Stomach (tissue), 4 donors: ENCODE data around the gene CHD6.

Experiments used
- EP300 ChIP-seq: sonication (generic); formaldehyde crosslinking; IDR thresholded peaks from one replicate; pipeline ENCODE4 v1.6.1; 2017; ENCODE audit warnings: antibody characterized with exemption
- POLR2A ChIP-seq, 4 donors: fragments of 450-650 bp; IDR thresholded peaks; one replicate each; pipeline ENCODE4 v1.6.1; 2016; ENCODE audit warnings: antibody characterized with exemption in 4 of 4, control low read depth in 2 of 4, mild to moderate bottlenecking in 1 of 4, moderate library complexity in 1 of 4
- POLR2AphosphoS5 ChIP-seq, 3 donors: sonication (generic); formaldehyde crosslinking; IDR thresholded peaks; one replicate each; pipeline ENCODE4 v1.6.1; 2016; ENCODE audit warnings: antibody characterized with exemption in 3 of 3
- TF ChIP-seq, protein P1 (sequence below), 7 experiments: fragments of 450-650 bp in 4 of 7; fragments of 200-600 bp in 3 of 7; sonication (generic) in 3 of 7; IDR thresholded peaks; one replicate each; pipeline ENCODE4 v1.5.1; 2016 to 2019; ENCODE audit warnings: antibody characterized with exemption in 7 of 7, control low read depth in 2 of 7, mild to moderate bottlenecking in 1 of 7

DNA sequence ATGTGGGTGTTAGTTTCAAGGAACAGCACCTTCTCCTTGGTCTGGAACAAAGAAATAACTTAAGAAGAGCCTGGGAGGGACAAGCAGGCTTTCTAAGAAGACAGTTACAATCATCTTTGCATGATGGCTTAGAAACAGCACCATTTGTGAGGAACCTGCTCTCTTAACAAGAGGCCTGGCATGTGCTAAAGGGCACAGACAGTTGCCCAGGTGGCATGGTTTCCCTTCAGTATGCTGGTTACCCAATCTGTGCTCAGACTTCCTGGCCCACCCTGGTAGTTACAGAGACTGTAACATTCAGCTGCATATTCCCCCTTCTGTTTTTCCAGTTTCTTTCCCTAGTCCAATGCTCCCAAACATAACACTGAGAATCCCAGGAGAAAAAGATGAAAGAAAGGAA, 84.0 kb downstream of the CHD6 start:
- TF ChIP-seq, protein P1, sequence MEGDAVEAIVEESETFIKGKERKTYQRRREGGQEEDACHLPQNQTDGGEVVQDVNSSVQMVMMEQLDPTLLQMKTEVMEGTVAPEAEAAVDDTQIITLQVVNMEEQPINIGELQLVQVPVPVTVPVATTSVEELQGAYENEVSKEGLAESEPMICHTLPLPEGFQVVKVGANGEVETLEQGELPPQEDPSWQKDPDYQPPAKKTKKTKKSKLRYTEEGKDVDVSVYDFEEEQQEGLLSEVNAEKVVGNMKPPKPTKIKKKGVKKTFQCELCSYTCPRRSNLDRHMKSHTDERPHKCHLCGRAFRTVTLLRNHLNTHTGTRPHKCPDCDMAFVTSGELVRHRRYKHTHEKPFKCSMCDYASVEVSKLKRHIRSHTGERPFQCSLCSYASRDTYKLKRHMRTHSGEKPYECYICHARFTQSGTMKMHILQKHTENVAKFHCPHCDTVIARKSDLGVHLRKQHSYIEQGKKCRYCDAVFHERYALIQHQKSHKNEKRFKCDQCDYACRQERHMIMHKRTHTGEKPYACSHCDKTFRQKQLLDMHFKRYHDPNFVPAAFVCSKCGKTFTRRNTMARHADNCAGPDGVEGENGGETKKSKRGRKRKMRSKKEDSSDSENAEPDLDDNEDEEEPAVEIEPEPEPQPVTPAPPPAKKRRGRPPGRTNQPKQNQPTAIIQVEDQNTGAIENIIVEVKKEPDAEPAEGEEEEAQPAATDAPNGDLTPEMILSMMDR (IDR thresholded peaks at IDR 0.05): no peak
- TF ChIP-seq POLR2A (IDR thresholded peaks at IDR 0.05): no peak
- TF ChIP-seq EP300: no peak
- TF ChIP-seq POLR2AphosphoS5 (IDR thresholded peaks at IDR 0.05): no peak
